SH-SY5Y (cell line): ENCODE results near the gene CYTL1.

Experiments
- GATA2 ChIP-seq: IDR thresholded peaks from 2 replicates; pipeline ENCODE4 v1.6.1; 2011; ENCODE audit warnings: mild to moderate bottlenecking, low read depth, low read length
- GATA3 ChIP-seq: IDR thresholded peaks from 2 replicates; pipeline ENCODE4 v1.6.1; 2011; ENCODE audit warnings: low read depth, mild to moderate bottlenecking, low read length, moderate library complexity

DNA sequence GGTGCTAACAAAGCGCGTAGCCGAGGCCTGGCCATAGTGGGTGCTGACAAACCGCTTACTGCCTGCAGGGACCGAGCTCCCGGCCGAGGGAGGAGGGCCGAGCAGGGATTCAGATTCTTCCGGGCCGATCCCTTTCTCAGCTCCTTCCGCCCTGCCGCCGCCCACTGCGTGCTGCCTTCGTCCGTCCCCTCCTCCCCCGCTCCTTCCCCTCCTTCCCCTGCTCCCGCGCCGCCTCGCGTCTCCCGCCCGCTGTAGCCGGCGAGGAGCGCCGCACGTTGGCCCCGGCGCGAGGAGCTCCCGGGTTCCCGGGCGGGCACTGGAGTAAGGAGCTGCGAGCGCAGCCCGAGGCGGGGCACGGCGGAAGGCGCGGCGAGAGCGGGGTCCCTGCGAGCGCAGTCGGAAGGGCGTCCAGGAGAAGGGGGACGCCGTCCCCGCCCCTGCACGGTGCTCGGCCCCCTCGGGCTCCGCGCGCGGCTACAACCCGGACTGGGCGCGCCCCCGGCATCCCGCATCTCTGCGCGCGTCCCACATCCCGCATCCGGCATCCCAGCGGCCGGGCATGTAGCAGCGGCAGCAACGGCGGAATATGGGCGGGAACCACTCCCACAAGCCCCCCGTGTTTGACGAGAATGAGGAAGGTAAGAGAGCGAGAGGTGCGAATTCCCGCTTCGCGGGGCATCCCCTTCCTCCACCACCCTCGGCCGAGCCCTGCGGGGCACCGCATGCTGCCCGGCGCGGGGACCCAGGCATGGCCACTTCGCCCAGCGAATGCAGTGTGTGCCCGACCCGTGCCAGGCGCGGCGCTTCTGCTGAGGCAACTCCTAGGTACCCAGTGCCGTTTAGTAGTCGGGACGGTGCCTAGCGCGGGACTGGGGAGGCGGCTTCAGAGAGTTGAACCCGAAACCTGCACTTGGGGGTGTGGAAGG lies 32.3 kb upstream of the CYTL1 start, which contains the start of gene STK32B:
- TF ChIP-seq GATA2 (no peak), GATA3 (no peak)
